Central memory CD8-positive, alpha-beta T cell (primary cell): Measurements from ENCODE around the gene TTLL10.
A peak's percentile ranks its signal among the peaks of the same experiment; 100 is the strongest.
"Not testable (repeated sequence)": the region's sequence is repeated elsewhere in the genome, so short reads cannot be mapped to it uniquely, and the experiment has no call there.

Source experiments
- ATAC-seq: fragments of 150-1000 bp; cut with Tn5 transposase; replicated peaks from 2 replicates; pipeline ENCODE4 v1.10.0; 2022; ENCODE audit warnings: mild to moderate bottlenecking, moderate FRiP score, moderate number of reproducible peaks; ENCODE audit not compliant: poor library complexity, severe bottlenecking; ENCODE audit errors: extremely low read depth
- DNase-seq, 2 donors: peaks; one replicate each; pipeline ENCODE4 v3.0.0; 2021; ENCODE audit warnings: low spot score in 2 of 2
- H3K27ac Mint-ChIP-seq: one replicate; pipeline ENCODE4 v1.8.0; 2022; ENCODE audit warnings: low read depth, mild to moderate bottlenecking, moderate library complexity, mixed read lengths
- H3K27me3 Mint-ChIP-seq: one replicate; pipeline ENCODE4 v1.8.0; 2022; ENCODE audit warnings: mixed read lengths
- H3K36me3 Mint-ChIP-seq: one replicate; pipeline ENCODE4 v1.8.0; 2022; ENCODE audit warnings: mild to moderate bottlenecking, moderate library complexity, mixed read lengths; ENCODE audit not compliant: insufficient read depth
- H3K4me1 Mint-ChIP-seq: one replicate; pipeline ENCODE4 v1.8.0; 2022; ENCODE audit warnings: mixed read lengths
- H3K4me3 Mint-ChIP-seq: one replicate; pipeline ENCODE4 v1.8.0; 2022; ENCODE audit warnings: mild to moderate bottlenecking, moderate library complexity, mixed read lengths
- H3K9me3 Mint-ChIP-seq: one replicate; pipeline ENCODE4 v1.8.0; 2022; ENCODE audit warnings: mixed read lengths

The TTLL10 gene

DNA sequence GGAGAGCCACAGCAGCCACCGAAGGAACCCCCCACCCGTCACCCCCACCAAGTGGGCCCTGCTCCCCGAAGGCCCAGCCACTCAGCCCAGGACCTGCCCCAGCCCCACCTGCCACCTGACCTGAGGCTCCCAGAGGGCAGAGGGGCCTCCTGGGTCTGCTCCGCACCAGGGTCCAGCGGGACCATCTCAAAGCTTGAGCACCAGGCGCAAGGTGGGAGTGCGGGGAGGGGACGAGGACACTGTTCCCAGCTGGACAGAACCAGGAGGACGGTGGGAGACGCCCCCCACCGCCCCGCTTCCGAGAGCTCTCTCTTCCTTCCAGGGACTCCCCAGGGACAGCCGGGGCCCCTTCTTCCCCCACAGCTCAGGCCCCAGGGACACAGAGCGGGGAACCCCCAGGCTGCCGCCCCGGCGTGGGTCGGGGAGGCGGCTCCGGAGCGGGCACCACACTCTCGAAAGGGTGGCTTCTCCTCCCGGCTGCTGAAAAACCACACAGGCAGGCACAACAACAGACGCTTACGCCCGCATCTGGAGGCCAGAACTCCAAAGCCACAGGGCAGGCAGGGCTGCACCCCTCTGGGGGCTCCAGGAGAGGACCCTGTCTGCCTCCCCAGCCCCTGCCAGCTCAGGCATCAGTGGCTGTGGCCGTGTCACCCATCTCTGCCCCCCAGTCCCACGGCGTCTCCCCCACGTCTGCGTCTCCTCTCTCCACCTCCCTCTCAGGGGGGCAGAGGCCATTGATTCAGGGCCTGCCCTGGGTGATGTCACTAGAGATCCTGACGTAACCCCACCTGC lies 1.9 kb upstream of the TTLL10 start:
- Mint-ChIP-seq H3K27me3 (peaks cover 26% of the 10 kb centered on the region), H3K27ac (no peak overlapping the region), H3K4me1 (no peaks in the 10 kb centered on the region), H3K4me3 (no peak overlapping the region), H3K36me3 (no peaks in the 10 kb centered on the region), H3K9me3 (no peaks in the 10 kb centered on the region)
- ATAC-seq = peak; percentile 60
- DNase-seq = no peak

DNA sequence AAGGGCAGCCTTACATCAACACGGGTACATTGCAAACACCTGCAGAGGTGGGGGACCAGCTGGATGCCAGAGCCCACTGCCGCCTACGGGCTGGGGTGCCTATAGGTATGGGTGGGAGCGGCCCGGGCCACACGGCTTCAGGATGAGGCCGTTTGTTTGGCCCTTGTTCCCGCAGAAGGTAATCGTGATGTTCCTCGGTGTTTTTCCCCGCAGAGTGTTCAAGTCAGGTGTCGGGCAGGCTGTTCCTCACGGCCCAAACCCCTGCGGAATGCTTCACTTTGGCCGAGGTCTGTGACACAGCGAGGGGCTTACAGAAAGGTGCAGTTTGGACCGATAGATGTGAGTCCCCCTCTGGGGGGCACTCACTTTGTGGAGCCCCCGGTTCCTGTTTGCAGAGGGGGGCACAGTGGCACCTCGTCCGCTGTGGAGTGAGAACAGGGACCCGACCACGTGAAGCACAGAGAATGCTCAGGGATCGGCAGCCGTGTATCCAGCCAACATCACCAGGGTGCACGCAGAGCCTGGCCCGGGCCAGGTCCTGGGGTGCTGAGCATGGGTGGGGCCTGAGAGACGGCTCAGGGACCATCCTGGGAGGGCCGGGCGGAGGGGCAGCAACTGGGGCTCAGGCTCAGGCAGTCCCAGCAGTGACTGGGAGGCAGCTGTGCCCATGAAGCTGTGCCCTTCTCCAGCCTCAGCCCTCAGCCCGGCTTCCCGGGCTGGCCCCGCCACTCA lies 453 bp upstream of the TTLL10 start:
- no peaks in the 10 kb centered on the region for H3K9me3 Mint-ChIP-seq
- ATAC-seq (no peak), DNase-seq (no peak)
- no peaks in the 10 kb centered on the region for H3K36me3 Mint-ChIP-seq
- peaks cover 26% of the 10 kb centered on the region for H3K27me3 Mint-ChIP-seq
- H3K4me3 Mint-ChIP-seq = no peak overlapping the region
- H3K27ac Mint-ChIP-seq = no peak overlapping the region
- no peaks in the 10 kb centered on the region for H3K4me1 Mint-ChIP-seq

DNA sequence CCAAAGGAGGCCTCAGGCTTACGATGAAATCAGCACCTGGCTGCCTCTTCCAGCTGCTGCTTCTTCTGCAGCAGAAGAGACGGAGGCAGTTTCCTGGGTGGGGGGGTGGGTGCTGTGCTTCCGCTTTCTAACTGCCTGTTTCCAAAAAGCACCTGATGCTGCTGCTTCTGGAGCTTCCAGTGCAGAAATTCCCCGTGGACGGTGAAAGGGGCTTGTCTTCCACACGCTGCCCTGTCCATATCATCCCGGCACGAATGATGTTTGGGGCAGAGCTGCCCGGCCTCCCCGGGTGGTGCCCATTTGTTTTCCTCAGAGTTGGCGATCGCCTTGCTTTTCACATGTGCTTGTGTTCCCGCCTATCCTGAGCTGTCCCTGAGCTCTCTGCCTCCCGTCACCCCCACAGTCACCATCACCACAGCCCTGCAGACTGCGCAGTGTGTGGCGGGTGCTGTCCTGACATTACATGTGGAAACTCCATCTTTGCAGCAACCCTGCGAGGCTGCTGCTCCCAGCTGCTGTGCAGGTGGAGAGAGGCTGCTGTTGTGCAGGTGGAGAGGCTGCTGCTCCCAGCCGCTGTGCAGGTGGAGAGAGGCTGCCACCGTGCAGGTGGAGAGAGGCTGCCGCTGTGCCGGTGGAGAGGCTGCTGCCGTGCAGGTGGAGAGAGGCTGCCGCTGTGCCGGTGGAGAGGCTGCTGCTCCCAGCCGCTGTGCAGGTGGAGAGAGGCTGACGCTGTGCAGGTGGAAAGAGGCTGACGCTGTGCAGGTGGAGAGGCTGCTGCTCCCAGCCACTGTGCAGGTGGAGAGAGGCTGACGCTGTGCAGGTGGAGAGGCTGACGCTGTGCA lies 1.8 kb downstream of the TTLL10 start:
- H3K36me3 Mint-ChIP-seq = no peaks in the 10 kb centered on the region
- no peak overlapping the region for H3K27ac Mint-ChIP-seq
- DNase-seq (no peak), ATAC-seq (no peak)
- H3K4me3 Mint-ChIP-seq = no peak overlapping the region
- H3K9me3 Mint-ChIP-seq = no peaks in the 10 kb centered on the region
- H3K27me3 Mint-ChIP-seq = peaks cover 18% of the 10 kb centered on the region
- no peaks in the 10 kb centered on the region for H3K4me1 Mint-ChIP-seq

DNA sequence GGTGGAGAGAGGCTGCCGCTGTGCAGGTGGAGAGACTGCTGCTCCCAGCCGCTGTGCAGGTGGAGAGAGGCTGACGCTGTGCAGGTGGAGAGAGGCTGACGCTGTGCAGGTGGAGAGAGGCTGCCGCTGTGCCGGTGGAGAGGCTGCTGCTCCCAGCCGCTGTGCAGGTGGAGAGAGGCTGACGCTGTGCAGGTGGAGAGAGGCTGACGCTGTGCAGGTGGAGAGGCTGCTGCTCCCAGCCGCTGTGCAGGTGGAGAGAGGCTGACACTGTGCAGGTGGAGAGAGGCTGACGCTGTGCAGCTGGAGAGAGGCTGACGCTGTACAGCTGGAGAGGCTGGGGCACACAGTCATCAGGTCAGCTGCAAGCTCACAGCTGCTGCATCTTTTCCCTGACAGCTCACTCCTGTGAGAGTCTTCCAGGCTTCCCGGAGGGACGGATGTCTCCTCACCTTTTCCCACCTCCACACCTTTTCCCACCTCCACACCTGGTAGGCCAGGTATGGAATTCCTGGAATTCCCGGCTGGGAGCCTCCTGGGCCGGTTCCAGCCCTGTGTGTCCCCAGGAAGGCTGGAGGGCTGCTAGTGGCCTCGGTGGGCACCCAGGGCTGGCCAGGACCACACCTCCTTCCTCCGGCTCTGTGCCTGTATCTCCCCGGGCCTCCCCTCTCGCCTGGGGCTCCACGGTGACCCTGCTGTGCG lies 2.5 kb downstream of the TTLL10 start:
- H3K36me3 Mint-ChIP-seq, H3K9me3 Mint-ChIP-seq, ATAC-seq, DNase-seq, H3K4me3 Mint-ChIP-seq, H3K4me1 Mint-ChIP-seq, H3K27ac Mint-ChIP-seq: not testable (repeated sequence)
- peaks cover 22% of the 10 kb centered on the region for H3K27me3 Mint-ChIP-seq

DNA sequence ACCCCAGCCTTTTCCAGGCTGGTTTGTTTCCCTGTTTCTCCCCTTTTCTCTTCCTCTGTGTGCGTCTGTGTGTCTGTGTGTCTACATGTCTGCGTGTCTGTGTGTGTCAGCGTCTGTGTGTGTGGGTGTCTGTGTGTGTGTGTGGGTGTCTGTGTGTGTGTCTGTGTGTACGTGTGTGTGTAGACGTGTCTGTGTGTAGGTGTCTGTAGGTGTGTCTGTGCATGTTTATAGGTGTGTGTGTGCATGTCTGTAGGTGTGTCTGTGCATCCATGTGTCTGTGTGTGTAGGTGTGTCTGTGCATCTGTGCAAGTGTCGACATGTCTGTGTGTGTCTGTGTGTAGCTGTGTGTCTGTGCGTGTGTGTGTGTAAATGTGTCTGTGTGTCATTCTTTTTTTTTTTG lies 3.3 kb downstream of the TTLL10 start:
- H3K4me3 Mint-ChIP-seq = no peak overlapping the region
- H3K36me3 Mint-ChIP-seq = no peaks in the 10 kb centered on the region
- peaks cover 27% of the 10 kb centered on the region for H3K27me3 Mint-ChIP-seq
- H3K27ac Mint-ChIP-seq = no peak overlapping the region
- no peak for ATAC-seq
- H3K9me3 Mint-ChIP-seq = no peaks in the 10 kb centered on the region
- no peaks in the 10 kb centered on the region for H3K4me1 Mint-ChIP-seq
- DNase-seq = no peak

DNA sequence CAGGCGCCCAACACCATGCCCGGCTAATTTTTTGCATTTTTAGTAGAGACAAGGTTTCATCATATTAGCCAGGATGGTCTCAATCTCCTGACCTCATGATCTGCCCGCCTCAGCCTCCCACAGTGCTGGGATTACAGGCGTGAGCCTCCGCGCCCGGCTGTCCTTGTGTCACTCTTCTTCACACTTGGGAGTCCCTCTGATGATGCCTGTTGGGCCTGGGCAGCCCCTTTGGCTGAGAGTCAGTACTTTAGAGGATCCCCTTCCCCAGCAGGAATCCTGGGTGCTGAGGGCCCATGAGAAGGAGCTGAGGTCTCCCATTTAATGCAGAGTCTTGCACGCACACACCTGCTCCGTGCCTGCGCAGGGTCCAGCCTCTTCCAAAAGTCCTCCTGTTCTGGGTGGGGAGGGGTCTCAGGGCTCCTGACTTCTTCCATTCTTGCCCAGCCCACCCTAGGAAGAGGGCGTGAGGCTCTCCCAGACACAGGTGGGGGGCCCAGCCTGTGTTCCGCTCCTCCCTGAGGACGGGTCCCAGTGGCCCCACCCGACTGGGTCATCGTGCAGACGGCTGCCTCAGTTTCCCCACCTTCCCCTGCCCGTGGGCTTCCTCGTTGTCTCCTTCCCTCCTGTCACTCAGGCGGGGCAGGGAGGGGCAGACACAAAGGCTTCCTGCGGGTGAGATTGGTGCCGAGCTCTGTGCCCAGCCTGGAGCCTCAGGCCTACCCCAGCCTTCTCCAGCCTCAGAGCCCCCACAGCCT lies 3.9 kb downstream of the TTLL10 start:
- Mint-ChIP-seq H3K9me3 (no peaks in the 10 kb centered on the region), H3K4me3 (no peak overlapping the region), H3K36me3 (no peaks in the 10 kb centered on the region), H3K27ac (no peak overlapping the region), H3K27me3 (peaks cover 23% of the 10 kb centered on the region), H3K4me1 (no peaks in the 10 kb centered on the region)
- DNase-seq = no peak
- no peak for ATAC-seq

DNA sequence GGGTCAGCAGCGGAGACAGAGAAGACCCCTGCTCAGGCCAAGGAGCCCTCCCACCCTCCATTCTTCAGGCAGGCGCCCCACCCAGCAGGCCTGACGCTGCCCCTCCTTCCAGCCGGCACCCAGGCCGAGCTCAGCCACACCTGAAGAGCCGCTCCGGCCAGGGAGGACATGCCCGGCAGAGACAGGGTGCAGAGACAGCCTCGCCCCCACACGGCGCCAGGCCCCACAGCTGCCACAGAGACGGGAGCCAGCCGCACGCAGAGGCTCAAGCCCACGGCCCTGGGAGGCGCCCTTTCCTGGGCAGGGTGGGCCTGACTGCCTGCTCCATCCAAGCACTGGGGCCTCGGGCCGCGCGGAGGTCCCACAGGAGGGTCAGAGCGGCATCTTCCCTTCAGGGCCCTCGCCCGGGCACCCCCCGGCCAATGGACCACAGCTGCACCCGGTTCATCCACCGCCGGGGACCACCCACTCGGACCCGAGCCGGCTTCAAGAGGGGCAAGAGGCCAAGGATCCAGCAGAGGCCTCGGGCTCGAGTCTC lies 5.2 kb downstream of the TTLL10 start:
- no peaks in the 10 kb centered on the region for H3K9me3 Mint-ChIP-seq
- ATAC-seq (no peak), DNase-seq (no peak)
- H3K27me3 Mint-ChIP-seq = peaks cover 25% of the 10 kb centered on the region
- H3K4me3 Mint-ChIP-seq = no peak overlapping the region
- H3K27ac Mint-ChIP-seq = no peak overlapping the region
- no peaks in the 10 kb centered on the region for H3K36me3 Mint-ChIP-seq
- H3K4me1 Mint-ChIP-seq = no peaks in the 10 kb centered on the region

DNA sequence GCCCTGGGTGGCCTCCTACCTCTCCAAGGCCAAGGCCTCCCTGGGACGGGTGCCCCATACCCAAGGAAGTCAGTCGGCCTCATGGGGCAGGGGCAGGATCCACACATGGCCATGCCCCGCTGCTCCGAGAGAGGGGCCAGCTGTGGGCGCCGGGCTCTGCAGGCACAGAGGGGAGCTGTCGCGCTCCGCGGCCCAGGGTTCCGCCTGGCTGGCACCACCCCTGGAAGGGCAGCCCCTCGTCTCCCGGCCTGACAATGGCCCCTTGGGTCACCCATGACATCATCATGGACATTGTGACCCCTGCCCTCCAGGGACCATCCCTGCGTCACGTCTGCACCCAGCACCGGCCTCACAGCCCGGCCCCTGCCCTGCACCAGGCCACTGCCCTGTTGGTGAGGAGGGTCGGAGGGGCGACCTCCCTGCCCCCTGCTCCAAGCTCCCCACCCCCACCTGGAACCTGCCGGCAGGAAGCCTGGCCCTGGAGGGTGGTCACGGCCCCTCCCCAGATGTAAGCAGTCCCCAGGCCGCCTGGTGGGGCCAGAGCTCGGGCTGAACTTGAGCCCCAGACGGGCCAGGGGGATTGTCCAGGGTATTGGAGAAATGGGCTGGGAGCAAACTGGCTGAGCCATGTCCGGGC lies 5.8 kb downstream of the TTLL10 start:
- DNase-seq (no peak), ATAC-seq (no peak)
- Mint-ChIP-seq H3K4me3 (no peak overlapping the region), H3K27ac (no peak overlapping the region), H3K9me3 (no peaks in the 10 kb centered on the region), H3K27me3 (peaks cover 26% of the 10 kb centered on the region), H3K4me1 (no peaks in the 10 kb centered on the region), H3K36me3 (no peaks in the 10 kb centered on the region)

DNA sequence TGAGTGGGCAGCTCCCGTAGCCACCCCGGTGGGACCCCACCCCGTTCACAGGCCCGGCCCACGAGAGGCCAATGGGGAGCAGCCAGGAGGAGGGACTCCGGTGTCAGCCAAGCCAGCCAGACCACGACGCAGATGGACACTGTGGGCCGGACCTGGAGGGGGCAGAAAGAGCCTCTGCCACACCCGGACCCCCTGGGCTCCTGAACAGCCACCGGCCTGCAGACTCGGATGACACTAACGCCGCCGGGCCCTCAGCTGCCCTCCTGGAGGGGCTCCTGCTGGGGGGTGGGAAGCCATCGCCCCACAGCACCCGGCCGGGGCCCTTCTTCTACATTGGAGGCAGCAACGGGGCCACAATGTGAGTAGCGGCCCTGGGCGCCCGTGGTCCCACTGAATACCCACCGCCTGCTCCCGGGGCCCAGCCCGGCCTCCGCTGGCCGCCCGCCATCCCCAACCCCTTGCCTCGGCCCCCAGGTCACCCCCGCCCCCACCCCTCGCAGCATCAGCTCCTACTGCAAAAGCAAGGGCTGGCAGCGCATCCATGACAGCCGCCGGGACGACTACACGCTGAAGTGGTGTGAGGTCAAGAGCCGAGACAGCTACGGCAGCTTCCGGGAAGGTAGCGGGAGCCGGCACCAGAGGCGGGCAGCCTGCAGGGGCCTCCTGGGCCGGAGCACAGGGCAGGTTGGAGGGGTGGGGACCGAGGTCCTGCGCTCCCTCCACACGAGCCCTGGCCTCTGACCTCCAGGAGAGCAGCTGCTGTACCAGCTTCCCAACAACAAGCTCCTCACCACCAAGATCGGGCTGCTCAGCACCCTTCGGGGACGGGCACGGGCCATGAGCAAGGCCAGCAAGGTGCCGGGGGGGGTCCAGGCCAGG lies 6.5 kb downstream of the TTLL10 start:
- no peaks in the 10 kb centered on the region for H3K9me3 Mint-ChIP-seq
- H3K36me3 Mint-ChIP-seq = no peaks in the 10 kb centered on the region
- no peak for ATAC-seq
- no peak overlapping the region for H3K4me3 Mint-ChIP-seq
- no peak overlapping the region for H3K27ac Mint-ChIP-seq
- no peaks in the 10 kb centered on the region for H3K4me1 Mint-ChIP-seq
- H3K27me3 Mint-ChIP-seq = peaks cover 26% of the 10 kb centered on the region
- no peak for DNase-seq

DNA sequence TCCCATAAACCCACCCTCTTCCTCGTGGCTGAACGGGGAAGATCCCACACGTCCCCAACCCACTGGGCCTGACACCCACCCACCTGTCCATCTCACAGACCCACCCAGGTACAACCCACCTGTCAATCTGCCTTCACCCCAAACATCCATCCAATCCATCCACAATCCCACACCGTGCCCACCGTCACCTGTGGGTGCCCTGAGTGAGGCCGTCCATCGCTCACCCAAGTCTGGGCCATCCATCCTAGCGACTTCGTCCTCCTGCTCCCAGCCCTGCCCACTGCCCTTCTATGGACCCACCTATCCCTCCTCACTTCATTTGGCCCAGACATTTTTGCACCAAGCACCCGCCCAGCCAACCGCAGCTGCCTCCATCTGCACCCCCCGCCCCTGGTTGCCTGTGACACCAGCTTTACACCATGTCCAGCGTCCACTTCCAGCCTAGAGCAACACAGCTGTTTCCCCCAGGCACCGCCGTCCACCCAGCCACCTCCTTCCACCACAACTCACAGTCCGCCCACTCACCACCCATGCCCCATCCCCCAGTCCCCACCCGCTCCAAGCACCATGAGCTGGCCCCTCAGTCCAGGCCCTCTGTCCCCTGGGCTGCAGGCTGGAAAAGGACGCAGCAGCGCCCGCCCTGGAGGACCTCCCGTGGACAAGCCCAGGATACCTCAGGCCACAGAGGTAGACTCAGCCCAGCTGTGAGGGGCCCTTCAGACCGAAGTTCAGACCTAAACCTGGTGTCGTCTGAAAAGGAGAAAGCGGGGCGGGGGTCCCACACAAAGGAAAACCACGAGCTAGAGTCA lies 7.7 kb downstream of the TTLL10 start:
- Mint-ChIP-seq H3K9me3 (no peaks in the 10 kb centered on the region), H3K27ac (no peak overlapping the region), H3K4me1 (no peaks in the 10 kb centered on the region), H3K36me3 (no peaks in the 10 kb centered on the region), H3K4me3 (no peak overlapping the region), H3K27me3 (peaks cover 26% of the 10 kb centered on the region)
- DNase-seq = no peak
- no peak for ATAC-seq
